Skeletal muscle tissue (tissue), 4 donors: ENCODE measurements around the gene SKA2. TPM values are rescaled to one million over a fixed set of nuclear protein-coding genes. Genes with fewer than 3 reads are reported as not detected.

Source experiments
- H3K27ac ChIP-seq: one replicate; pipeline ENCODE4 v1.7.0; 2013; ENCODE audit warnings: mild to moderate bottlenecking, low read depth, low read length, inconsistent platforms
- H3K27me3 ChIP-seq, 3 donors: one replicate each; pipeline ENCODE4 v1.7.0; 2013; ENCODE audit warnings: low read length in 3 of 3; ENCODE audit not compliant: control insufficient read depth in 3 of 3, insufficient read depth in 3 of 3
- H3K36me3 ChIP-seq, 3 donors: one replicate each; pipeline ENCODE4 v1.7.0; 2013; ENCODE audit warnings: low read length in 3 of 3; ENCODE audit not compliant: control insufficient read depth in 3 of 3, insufficient read depth in 3 of 3
- H3K4me1 ChIP-seq, 3 donors: one replicate each; pipeline ENCODE4 v1.7.0; 2013; ENCODE audit warnings: low read length in 3 of 3, mild to moderate bottlenecking in 3 of 3; ENCODE audit not compliant: control insufficient read depth in 3 of 3, insufficient read depth in 3 of 3
- H3K4me3 ChIP-seq, 3 donors: one replicate each; pipeline ENCODE4 v1.7.0; 2013; ENCODE audit warnings: low read length in 3 of 3
- H3K9ac ChIP-seq, 3 donors: one replicate each; pipeline ENCODE4 v1.7.0; 2013; ENCODE audit warnings: low read length in 3 of 3, mild to moderate bottlenecking in 3 of 3, moderate library complexity in 2 of 3, low read depth in 1 of 3
- H3K9me3 ChIP-seq, 3 donors: one replicate each; pipeline ENCODE4 v1.7.0; 2013; ENCODE audit warnings: low read length in 3 of 3; ENCODE audit not compliant: control insufficient read depth in 3 of 3
- total RNA-seq: library from RNA; depleted of rRNA; stranded (reverse); fragments of >200 nt; gene quantifications from one replicate; pipeline ENCODE4 v1.2.3, GENCODE V29; 2014
- donor health status: Osteomylitis.

Gene SKA2
- total RNA-seq, 1 donor from 2014 or later = 25.1 TPM

DNA sequence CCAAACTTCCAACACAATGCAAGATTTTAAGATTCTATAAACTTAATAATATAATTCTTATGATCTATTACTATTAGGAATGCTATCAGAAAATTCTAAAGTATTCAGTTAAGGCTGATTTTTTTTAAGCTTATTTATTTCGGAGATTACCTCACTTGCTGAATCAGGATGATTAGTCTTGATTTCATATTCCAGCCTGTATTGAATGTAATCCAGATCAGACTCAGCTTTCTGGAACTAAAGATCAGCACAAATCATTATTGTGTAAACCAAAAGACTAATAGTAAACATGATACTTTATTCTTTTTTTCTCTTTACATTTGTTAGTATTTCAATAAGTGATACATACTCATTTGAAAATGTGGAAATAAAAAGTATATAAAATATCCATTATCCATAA is 23.9 kb downstream of the SKA2 start:
- no peak overlapping the region for H3K27ac ChIP-seq
- H3K27me3 ChIP-seq = no peaks in the 10 kb centered on the region
- peaks cover 0 to 3% (median 0%) of the 10 kb centered on the region in 3 donors for H3K36me3 ChIP-seq
- no peaks in the 10 kb centered on the region for H3K4me1 ChIP-seq
- H3K4me3 ChIP-seq = no peak overlapping the region
- no peak overlapping the region for H3K9ac ChIP-seq
- H3K9me3 ChIP-seq = no peaks in the 10 kb centered on the region

DNA sequence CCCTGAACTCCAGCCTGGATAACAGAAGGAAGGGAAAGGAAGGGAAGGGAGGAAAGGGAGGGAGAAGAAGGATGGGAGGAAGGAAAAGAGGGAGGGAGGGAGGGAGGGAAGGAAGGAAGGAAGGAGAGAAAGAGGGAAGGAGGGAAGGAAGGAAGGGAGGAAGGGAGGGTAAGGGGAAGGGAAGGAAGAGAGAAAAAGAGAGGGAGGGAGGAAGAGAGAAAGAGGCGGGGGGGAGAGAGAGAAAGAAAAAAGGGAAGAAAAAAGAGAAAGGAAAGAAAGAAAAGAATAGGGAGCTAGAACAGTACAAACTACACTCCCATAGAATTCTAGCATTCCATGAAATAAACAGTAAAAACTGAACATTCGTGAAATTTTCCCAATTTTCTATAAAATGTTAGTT is 25.2 kb downstream of the SKA2 start:
- Histone ChIP-seq H3K9me3 (no peaks in the 10 kb centered on the region), H3K4me1 (no peaks in the 10 kb centered on the region), H3K4me3 (no peak overlapping the region), H3K27ac (no peak overlapping the region), H3K9ac (no peak overlapping the region), H3K36me3 (peaks cover 0 to 3% (median 0%) of the 10 kb centered on the region in 3 donors), H3K27me3 (no peaks in the 10 kb centered on the region)

DNA sequence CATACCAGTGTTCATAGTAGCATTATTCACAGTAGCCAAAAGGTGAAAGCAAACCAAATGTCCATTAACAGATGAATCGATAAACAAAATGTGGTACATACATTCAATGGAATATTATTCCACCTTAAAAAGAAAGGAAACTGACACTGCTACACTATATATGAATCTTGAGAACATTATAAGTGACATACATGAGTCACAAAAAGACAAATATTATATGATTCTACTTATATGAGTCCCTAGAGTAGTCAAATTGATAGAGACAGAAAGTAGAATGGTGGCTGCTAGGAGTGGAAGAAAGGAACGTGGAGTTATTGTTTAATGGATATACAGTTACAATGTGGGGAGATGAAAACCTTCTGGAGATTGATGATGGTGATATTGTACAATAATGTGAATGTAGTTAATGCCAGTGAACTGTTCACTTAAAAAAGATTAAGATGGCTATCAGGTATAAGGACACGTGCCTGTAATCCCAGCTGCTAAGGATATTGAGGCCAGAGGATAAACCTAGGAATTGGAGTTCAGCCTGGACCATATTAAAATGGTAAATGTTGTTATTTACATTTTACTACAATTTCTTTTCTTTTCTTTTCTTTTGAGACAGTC is 28.1 kb downstream of the SKA2 start:
- Histone ChIP-seq H3K4me1 (no peaks in the 10 kb centered on the region), H3K27ac (no peak overlapping the region), H3K27me3 (no peaks in the 10 kb centered on the region), H3K9me3 (no peaks in the 10 kb centered on the region), H3K36me3 (peaks cover 0 to 3% (median 0%) of the 10 kb centered on the region in 3 donors), H3K4me3 (no peak overlapping the region), H3K9ac (no peak overlapping the region)

DNA sequence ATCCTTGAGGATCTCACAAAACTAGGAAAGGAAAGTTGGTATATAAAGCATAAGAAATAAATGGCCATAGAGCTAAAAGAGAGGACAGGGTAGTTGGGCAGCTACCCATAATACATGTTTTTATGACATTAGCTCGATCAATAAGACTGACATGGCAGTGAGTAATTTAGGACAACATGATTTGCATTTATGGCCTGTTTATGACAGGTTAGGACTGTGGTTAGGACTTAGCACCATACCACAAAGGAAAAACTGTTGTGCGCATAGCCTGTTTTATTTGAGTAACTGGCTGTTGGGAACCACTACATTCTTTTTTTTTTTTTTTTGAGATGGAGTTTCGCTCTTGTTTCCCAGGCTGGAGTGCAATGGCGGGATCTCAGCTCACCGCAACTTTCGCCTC is 30.3 kb downstream of the SKA2 start:
- peaks cover 0 to 3% (median 2%) of the 10 kb centered on the region in 3 donors for H3K36me3 ChIP-seq
- H3K4me3 ChIP-seq = no peak overlapping the region
- H3K27ac ChIP-seq = no peak overlapping the region
- no peak overlapping the region for H3K9ac ChIP-seq
- no peaks in the 10 kb centered on the region for H3K9me3 ChIP-seq
- H3K27me3 ChIP-seq = no peaks in the 10 kb centered on the region
- no peaks in the 10 kb centered on the region for H3K4me1 ChIP-seq

DNA sequence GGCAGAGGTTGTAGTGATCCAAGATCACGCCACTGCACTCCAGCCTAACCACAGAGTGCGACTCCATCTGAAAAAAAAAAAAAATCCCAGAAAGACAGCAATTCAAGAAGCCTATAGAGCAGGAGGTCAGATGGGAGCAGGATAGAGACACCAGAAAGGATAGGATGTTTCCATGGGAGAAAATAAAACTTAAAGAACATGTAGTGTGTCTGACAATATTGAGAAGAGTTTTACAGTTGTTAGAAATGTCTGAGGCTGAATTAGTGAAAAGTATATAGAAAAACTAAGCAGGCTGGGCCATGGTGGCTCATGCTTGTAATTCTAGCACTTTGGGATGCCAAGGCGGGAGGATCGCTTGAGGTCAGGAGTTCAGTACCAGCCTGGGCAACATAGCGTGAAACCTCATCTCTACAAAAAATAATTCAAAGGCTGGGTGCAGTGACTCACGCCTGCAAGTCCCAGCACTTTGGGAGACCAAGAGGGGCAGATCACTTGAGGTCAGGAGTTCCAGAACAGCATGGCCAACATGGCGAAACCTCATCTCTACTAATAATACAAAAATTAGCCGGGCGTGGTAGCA is 33.0 kb downstream of the SKA2 start:
- Histone ChIP-seq H3K9me3 (no peaks in the 10 kb centered on the region), H3K4me3 (no peak overlapping the region), H3K36me3 (peaks cover 0 to 2% (median 0%) of the 10 kb centered on the region in 3 donors), H3K27ac (no peak overlapping the region), H3K27me3 (no peaks in the 10 kb centered on the region), H3K4me1 (no peaks in the 10 kb centered on the region), H3K9ac (no peak overlapping the region)

DNA sequence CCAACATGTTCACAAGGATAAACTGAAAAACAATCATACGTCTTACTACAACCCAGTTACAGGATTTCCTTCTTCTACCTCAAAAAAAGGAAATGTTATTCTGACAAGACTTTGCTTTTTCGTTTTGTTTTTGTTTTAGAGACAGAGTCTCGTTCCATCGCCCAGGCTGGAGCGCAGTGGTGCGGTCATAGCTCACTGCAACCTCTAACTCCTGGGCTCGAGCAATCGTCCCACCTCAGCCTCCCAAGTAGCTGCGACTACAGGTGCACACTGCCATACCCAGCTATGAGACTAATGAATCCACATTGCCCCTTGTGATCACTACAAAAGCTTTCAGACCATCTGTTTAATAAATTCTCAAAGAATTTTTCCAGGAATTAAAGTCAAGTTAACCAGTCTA is 39.5 kb downstream of the SKA2 start:
- Histone ChIP-seq H3K27ac (no peak overlapping the region), H3K9me3 (no peaks in the 10 kb centered on the region), H3K27me3 (no peaks in the 10 kb centered on the region), H3K4me1 (no peaks in the 10 kb centered on the region), H3K4me3 (no peak overlapping the region), H3K9ac (no peak overlapping the region), H3K36me3 (peaks cover 0 to 8% (median 6%) of the 10 kb centered on the region in 3 donors)

DNA sequence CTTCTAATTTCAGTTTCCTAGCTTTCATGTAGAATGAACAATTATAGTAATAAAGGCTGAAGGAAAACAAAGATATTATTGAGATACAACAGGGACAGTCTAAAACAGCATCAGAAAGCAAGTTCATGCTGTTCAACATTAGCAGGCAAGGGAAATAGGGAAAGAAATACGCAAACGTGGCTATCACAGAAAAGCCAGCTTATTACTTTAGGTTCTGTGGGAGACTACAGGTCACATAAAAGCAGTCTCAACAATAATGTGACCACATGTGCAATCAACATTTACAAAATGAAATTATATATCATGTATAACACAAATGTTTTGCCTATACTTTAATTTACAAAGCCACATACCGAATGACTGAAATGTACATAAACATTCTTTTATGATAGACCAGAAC is 43.4 kb downstream of the SKA2 start:
- Histone ChIP-seq H3K36me3 (peaks cover 0 to 8% (median 6%) of the 10 kb centered on the region in 3 donors), H3K27me3 (no peaks in the 10 kb centered on the region), H3K9ac (no peak overlapping the region), H3K27ac (no peak overlapping the region), H3K4me1 (peaks cover 6 to 8% (median 7%) of the 10 kb centered on the region in 3 donors), H3K9me3 (no peaks in the 10 kb centered on the region), H3K4me3 (no peak overlapping the region)

DNA sequence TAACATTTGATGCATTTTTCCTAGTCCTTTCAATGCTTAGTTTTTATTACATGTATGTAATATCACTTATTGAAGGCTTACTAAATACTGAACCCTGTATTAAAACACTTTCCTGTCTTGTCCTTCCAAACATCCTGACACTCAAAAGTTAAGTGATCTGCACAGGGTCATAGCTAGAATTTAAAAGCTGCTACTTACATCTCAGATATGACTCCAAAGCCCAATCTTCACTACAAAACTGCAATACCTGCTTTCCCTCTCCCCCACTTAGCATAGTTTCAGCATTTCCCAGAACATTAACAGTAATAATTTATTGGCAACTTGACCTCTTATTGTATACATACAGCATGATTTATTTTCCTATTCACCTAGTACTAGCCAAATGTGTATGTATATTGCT is 44.0 kb downstream of the SKA2 start:
- H3K9ac ChIP-seq = no peak overlapping the region
- H3K36me3 ChIP-seq = peaks cover 0 to 8% (median 6%) of the 10 kb centered on the region in 3 donors
- no peaks in the 10 kb centered on the region for H3K9me3 ChIP-seq
- H3K4me3 ChIP-seq = no peak overlapping the region
- H3K27me3 ChIP-seq = no peaks in the 10 kb centered on the region
- H3K27ac ChIP-seq = no peak overlapping the region
- H3K4me1 ChIP-seq = peaks cover 7 to 10% (median 9%) of the 10 kb centered on the region in 3 donors

DNA sequence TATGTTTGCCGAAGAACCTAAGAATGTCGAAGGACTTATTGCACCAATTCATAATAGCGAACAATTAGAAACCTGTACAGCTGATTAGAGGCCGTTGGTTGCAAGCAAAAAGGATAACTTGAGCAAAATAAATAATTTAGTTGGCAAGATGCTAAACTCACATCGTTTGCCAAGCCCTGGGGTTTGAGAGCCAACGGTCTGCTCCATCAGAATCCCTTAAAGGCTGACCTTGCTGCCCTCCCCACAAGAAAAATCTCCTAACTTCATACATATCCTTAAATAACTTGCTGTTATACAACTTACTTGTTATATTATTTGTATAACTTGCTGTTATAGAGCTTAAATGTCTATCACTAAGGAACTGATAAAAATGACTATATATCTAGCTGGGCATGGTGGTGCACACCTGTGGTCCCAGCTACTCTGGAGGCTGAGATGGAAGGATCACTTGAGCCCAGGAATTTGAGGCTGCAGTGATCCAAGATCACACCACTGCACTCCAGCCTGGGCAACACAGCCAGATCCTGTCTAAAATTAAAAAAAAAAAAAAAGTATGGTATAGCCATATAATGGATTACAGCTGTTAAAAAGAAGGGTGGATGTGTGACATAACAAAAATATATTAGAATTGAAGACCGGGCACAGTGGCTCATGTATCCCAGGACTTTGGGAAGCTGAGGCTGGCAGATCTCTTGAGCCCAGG is 46.4 kb downstream of the SKA2 start:
- no peak overlapping the region for H3K4me3 ChIP-seq
- H3K27ac ChIP-seq = no peak overlapping the region
- H3K36me3 ChIP-seq = peaks cover 0 to 5% (median 0%) of the 10 kb centered on the region in 3 donors
- H3K4me1 ChIP-seq = peaks cover 13 to 14% (median 13%) of the 10 kb centered on the region in 3 donors
- no peaks in the 10 kb centered on the region for H3K9me3 ChIP-seq
- no peak overlapping the region for H3K9ac ChIP-seq
- H3K27me3 ChIP-seq = no peaks in the 10 kb centered on the region

DNA sequence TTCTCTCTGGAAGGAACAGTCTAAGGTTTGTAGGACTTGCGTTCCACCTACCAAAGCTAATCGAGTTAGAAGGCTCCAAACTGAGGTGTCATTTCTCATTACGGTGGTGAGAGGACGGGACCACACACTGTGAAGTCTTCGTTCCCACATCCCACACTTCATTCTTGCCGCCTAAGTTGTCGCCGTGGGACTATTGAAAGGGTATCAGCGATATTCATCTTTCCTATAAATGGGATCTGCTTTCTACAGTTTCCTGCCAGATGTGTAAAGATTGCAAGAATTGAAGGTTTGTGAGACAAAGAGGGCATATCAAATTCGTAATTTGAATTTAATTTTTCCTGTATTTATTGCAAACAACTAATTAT is 47.7 kb downstream of the SKA2 start:
- Histone ChIP-seq H3K27ac (peak overlapping the region; percentile 94), H3K27me3 (no peaks in the 10 kb centered on the region), H3K4me3 (peak overlapping the region; percentile 87 to 95 (median 87)), H3K9ac (peak overlapping the region; percentile 87 to 94 (median 92)), H3K4me1 (peaks cover 13 to 14% (median 13%) of the 10 kb centered on the region in 3 donors), H3K9me3 (no peaks in the 10 kb centered on the region), H3K36me3 (peaks cover 0 to 5% (median 0%) of the 10 kb centered on the region in 3 donors)
